ENCODE data around the gene NLGN1. TPM values are rescaled to one million over a fixed set of nuclear protein-coding genes. Genes with fewer than 3 reads are reported as not detected.

Gene NLGN1
- total RNA-seq, 1 donor = 6.1 TPM

- H3K4me3 ChIP-seq (ENCODE audit: low read depth, low read length) = no peak overlapping the region
- DNase-seq (ENCODE audit: low read depth) = no peak
- TF ChIP-seq, protein P1, sequence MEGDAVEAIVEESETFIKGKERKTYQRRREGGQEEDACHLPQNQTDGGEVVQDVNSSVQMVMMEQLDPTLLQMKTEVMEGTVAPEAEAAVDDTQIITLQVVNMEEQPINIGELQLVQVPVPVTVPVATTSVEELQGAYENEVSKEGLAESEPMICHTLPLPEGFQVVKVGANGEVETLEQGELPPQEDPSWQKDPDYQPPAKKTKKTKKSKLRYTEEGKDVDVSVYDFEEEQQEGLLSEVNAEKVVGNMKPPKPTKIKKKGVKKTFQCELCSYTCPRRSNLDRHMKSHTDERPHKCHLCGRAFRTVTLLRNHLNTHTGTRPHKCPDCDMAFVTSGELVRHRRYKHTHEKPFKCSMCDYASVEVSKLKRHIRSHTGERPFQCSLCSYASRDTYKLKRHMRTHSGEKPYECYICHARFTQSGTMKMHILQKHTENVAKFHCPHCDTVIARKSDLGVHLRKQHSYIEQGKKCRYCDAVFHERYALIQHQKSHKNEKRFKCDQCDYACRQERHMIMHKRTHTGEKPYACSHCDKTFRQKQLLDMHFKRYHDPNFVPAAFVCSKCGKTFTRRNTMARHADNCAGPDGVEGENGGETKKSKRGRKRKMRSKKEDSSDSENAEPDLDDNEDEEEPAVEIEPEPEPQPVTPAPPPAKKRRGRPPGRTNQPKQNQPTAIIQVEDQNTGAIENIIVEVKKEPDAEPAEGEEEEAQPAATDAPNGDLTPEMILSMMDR (IDR thresholded peaks at IDR 0.05; ENCODE audit: insufficient read depth, low read length) = no peak
Observed at GRCh38 chr3:173639098-173639497, 241.6 kb downstream of the NLGN1 start.

DNA sequence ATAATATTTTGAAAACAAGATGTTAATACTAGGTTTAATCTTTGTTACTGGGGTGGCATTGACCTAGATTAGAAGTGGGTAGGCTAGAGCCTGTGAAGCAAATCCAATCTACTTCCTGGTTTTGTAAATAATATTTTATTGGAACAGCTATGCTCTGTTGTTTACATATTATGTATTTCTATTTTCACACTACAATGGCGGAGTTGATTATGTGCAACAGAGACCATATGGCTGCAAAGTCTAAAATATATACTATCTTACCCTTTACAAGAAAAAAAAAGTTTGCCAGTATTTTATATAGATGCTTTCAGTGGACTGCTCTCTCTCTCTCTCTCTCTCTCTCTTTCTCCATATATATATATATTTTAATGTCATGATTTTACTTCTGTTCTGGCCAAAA is 244.2 kb downstream of the NLGN1 start:
- TF ChIP-seq, protein P1 (IDR thresholded peaks at IDR 0.05; ENCODE audit: insufficient read depth, low read length) = no peak
- no peak for DNase-seq (ENCODE audit: low read depth)
- H3K4me3 ChIP-seq (ENCODE audit: low read depth, low read length) = no peak overlapping the region

- DNase-seq (ENCODE audit: low read depth) = no peak
- no peak overlapping the region for H3K4me3 ChIP-seq (ENCODE audit: low read depth, low read length)
- TF ChIP-seq, protein P1 (IDR thresholded peaks at IDR 0.05; ENCODE audit: insufficient read depth, low read length) = no peak
Observed at GRCh38 chr3:173644086-173645082, 246.8 kb downstream of the NLGN1 start.

DNA sequence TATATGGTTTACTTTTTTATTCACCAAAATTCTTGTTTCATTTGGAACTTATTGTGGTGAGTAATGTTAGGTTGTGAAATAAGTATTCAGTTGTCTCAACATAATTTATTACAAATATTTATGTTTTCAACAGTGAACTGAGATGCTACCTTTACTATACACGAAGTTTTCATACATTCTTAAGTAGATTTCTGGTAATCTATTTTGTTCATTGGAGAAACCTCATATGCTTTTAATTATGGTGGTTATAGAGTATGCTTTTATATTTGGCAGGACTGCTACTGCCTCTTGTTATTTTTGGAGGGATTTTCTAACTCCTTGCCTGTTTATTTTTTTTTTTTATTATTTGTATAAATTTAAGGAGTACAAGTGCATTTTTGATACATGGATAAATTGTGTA is 253.1 kb downstream of the NLGN1 start:
- no peak for DNase-seq (ENCODE audit: low read depth)
- no peak overlapping the region for H3K4me3 ChIP-seq (ENCODE audit: low read depth, low read length)
- TF ChIP-seq, protein P1 (IDR thresholded peaks at IDR 0.05; ENCODE audit: insufficient read depth, low read length) = no peak

DNA sequence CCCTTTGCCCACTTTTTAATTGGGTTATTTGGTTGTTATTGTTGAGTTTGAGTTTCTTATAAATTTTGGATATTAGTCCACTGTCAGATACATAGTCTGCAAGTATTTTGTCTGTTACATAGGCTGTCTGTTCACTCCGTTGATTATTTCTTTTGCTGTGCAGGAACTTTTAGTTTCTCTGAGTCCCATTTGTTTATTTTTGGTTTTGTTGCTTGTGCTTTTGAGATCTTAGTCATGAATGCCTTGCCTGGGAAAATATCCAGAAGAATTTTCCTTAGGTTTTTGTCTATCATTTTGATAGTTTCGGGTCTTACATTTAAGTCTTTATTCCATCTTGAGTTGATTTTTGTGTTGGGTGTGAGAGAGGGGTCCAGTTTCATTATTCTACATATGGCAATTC is 254.5 kb downstream of the NLGN1 start:
- TF ChIP-seq, protein P1 (IDR thresholded peaks at IDR 0.05; ENCODE audit: insufficient read depth, low read length) = no peak
- DNase-seq (ENCODE audit: low read depth) = no peak

GRCh38 chr3:173653781-173654180 is 256.2 kb downstream of the NLGN1 start:
- TF ChIP-seq, protein P1 (IDR thresholded peaks at IDR 0.05; ENCODE audit: insufficient read depth, low read length) = no peak
- no peak for DNase-seq (ENCODE audit: low read depth)

More for the DNA sequence above, 254.5 kb downstream of the NLGN1 start:
- no peak overlapping the region for H3K4me3 ChIP-seq (ENCODE audit: low read depth, low read length)

More at GRCh38 chr3:173653781-173654180, 256.2 kb downstream of the NLGN1 start:
- no peak overlapping the region for H3K4me3 ChIP-seq (ENCODE audit: low read depth, low read length)
